ENCODE results near the gene CCDC179. TPM values are rescaled to one million over a fixed set of nuclear protein-coding genes. Genes with fewer than 3 reads are reported as not detected.
A peak's percentile ranks its signal among the peaks of the same experiment; 100 is the strongest.

The CCDC179 gene
- total RNA-seq, 4 donors from 2014 or later: not detected

GRCh38 chr11:22846726-22847125, 13.5 kb downstream of the CCDC179 start:
- no peak for DNase-seq (ENCODE audit: low spot score)
- no peak for ATAC-seq (ENCODE audit: low FRiP score)
- TF ChIP-seq, protein P1, sequence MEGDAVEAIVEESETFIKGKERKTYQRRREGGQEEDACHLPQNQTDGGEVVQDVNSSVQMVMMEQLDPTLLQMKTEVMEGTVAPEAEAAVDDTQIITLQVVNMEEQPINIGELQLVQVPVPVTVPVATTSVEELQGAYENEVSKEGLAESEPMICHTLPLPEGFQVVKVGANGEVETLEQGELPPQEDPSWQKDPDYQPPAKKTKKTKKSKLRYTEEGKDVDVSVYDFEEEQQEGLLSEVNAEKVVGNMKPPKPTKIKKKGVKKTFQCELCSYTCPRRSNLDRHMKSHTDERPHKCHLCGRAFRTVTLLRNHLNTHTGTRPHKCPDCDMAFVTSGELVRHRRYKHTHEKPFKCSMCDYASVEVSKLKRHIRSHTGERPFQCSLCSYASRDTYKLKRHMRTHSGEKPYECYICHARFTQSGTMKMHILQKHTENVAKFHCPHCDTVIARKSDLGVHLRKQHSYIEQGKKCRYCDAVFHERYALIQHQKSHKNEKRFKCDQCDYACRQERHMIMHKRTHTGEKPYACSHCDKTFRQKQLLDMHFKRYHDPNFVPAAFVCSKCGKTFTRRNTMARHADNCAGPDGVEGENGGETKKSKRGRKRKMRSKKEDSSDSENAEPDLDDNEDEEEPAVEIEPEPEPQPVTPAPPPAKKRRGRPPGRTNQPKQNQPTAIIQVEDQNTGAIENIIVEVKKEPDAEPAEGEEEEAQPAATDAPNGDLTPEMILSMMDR (IDR thresholded peaks at IDR 0.05): no peak

DNA sequence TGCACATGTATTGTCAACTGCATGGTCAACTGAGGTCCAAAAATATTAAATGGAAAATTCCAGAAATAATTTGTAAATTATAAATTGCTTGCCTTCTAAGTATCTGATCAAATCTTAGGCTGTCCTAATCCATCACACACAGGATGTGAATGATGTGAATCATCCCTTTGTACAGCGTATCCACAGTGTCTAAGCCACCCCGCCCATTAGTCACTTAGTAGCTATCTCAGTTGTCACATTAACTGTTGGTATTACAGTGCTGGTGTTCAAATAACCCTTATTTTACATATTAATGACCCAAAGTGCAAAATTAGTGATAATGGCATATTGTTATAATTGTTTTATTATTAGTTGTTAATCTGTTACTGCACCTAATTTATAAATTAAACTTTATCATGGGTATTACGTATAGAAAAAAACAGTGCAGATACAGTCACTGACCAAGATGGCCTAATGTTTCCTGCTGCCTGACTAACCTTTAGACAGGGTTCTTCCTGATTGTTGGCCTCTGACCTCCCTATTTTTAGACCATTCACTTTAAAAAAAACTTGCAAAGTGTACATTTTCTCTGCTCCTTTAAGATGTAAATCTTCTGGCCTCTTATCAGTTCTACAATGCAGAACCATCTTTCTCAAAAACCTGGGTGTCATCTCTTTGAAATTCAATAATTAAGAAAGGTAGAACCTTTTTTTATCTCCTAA, 27.8 kb downstream of the CCDC179 start:
- no peak for ATAC-seq (ENCODE audit: low FRiP score)
- no peak for DNase-seq (ENCODE audit: low spot score)
- TF ChIP-seq, protein P1 (IDR thresholded peaks at IDR 0.05): no peak

GRCh38 chr11:22830082-22830414, 30.2 kb downstream of the CCDC179 start:
- TF ChIP-seq, protein P1 (IDR thresholded peaks at IDR 0.05): no peak
- no peak for DNase-seq (ENCODE audit: low spot score)
- no peak for ATAC-seq (ENCODE audit: low FRiP score)

GRCh38 chr11:22829231-22830081, 30.8 kb downstream of the CCDC179 start, which contains the start of gene SVIP:
Gene SVIP (minus strand): TSS chr11:22829801. CDS start chr11:22829748, 53 bp downstream.
- TF ChIP-seq, protein P1 (IDR thresholded peaks at IDR 0.05): no peak
- DNase-seq (ENCODE audit: low spot score) (peak; percentile 93), ATAC-seq (ENCODE audit: low FRiP score) (peak; percentile 98)

DNA sequence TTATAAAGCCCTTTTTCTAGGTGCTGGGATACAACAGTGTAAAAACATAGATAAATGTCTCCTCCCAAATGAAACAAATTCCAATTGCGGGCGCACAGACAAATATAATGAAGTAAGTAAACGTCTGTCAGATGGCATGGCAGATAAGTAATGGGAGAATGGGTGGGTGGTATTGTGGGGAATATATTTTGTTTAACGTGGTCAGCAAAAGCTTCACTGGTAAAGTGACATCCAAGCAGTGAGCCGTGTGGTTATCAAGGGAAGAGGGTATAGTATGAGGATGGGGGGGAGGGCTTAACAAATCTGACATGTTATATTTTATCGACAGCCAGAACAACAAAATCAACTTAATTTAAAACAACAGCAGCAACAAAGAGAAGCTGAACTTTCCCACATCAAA, 31.9 kb downstream of the CCDC179 start:
- ATAC-seq (ENCODE audit: low FRiP score): no peak
- TF ChIP-seq, protein P1 (IDR thresholded peaks at IDR 0.05): no peak
- no peak for DNase-seq (ENCODE audit: low spot score)

- ATAC-seq (ENCODE audit: low FRiP score) (no peak), DNase-seq (ENCODE audit: low spot score) (no peak)
- TF ChIP-seq, protein P1 (IDR thresholded peaks at IDR 0.05): no peak
Measured at GRCh38 chr11:22822203-22822602, 38.1 kb downstream of the CCDC179 start.

Measured in omental fat pad (tissue), 4 donors.